Breast epithelium (tissue), 3 donors: ENCODE results near the gene ZNF3.

Source experiments
- POLR2A ChIP-seq: fragments of 450-650 bp; IDR thresholded peaks from one replicate; pipeline ENCODE4 v1.6.1; 2016; ENCODE audit warnings: antibody characterized with exemption, mild to moderate bottlenecking, moderate library complexity
- POLR2AphosphoS5 ChIP-seq, 3 donors: sonication (generic); formaldehyde crosslinking; IDR thresholded peaks; one replicate each; pipeline ENCODE4 v1.6.1; 2017; ENCODE audit warnings: antibody characterized with exemption in 3 of 3
- TF ChIP-seq, protein P1 (sequence below), 3 donors: fragments of 450-650 bp; IDR thresholded peaks; one replicate each; pipeline ENCODE4 v1.5.1; 2016 to 2017; ENCODE audit warnings: antibody characterized with exemption in 3 of 3, mild to moderate bottlenecking in 3 of 3, moderate library complexity in 3 of 3

DNA sequence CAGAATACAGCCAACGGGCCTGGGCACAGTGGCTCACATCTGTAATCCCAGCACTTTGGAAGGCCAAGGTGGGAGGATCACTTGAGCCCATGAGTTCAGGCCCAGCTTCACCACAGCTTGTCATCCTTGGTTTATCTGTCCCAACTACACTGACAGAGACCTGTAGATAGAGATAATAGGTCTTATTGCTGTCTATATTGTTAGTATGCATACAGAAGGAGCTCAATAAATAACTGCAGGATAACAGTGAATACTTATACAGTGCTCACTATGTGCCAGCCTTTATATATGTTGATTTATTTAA is 39.2 kb upstream of the ZNF3 start:
- no peak for TF ChIP-seq POLR2A
- TF ChIP-seq, protein P1, sequence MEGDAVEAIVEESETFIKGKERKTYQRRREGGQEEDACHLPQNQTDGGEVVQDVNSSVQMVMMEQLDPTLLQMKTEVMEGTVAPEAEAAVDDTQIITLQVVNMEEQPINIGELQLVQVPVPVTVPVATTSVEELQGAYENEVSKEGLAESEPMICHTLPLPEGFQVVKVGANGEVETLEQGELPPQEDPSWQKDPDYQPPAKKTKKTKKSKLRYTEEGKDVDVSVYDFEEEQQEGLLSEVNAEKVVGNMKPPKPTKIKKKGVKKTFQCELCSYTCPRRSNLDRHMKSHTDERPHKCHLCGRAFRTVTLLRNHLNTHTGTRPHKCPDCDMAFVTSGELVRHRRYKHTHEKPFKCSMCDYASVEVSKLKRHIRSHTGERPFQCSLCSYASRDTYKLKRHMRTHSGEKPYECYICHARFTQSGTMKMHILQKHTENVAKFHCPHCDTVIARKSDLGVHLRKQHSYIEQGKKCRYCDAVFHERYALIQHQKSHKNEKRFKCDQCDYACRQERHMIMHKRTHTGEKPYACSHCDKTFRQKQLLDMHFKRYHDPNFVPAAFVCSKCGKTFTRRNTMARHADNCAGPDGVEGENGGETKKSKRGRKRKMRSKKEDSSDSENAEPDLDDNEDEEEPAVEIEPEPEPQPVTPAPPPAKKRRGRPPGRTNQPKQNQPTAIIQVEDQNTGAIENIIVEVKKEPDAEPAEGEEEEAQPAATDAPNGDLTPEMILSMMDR (IDR thresholded peaks at IDR 0.05): no peak
- TF ChIP-seq POLR2AphosphoS5 (IDR thresholded peaks at IDR 0.05): no peak
